GM19455 (cell line): ENCODE results near the gene POLR2E.

Experiments used
- ATAC-seq: cut with Tn5 transposase; IDR thresholded peaks from one replicate; pipeline ENCODE4 v1.9.1; 2021; ENCODE audit not compliant: unreplicated experiment

POLR2E gene

GRCh38 chr19:1111641-1112267 lies 16.6 kb upstream of the POLR2E start:
- no peak for ATAC-seq

DNA sequence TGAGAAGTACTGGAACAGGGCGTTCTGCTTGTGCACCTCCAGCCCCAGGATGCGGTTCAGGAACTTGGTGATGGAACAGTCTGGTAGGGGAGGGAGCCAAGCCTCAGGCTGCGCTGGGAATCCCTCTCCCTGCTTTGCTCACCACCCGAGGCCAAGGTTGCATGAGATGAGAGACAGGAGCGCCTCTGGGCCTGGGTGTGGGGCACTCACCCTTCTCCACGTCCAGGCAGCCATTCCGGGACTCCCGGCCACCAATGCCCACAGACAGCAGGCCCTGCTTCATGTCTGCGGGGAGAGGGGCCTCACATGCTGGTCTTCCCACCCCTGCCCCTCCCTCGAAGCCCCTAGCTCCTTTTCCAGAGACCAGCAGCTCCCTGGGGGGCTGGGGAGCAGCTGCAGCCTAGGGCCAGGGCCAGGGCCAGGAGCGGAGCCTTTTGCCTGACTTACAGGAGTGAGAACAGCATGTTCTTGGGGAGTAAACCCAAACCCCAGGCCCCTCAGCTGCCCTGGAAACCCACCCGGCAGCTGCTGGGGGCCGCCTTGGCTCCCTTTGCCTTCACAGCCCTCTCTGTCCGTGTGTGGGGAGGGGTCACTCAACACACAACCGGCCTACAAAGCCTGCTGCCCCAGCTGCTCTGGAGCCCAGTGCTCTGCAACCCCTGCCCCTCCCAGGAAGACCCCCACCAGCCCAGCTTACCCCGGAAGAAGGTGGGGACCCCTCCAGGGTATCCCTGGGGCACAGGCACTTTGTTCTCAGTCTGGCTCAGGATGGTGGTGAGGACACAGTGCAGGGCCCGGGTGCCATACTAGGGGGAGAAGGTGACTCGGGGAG lies 15.8 kb upstream of the POLR2E start:
- ATAC-seq: no peak

GRCh38 chr19:1109697-1110671 lies 14.8 kb upstream of the POLR2E start:
- no peak for ATAC-seq

GRCh38 chr19:1109032-1109551 lies 13.9 kb upstream of the POLR2E start:
- no peak for ATAC-seq

DNA sequence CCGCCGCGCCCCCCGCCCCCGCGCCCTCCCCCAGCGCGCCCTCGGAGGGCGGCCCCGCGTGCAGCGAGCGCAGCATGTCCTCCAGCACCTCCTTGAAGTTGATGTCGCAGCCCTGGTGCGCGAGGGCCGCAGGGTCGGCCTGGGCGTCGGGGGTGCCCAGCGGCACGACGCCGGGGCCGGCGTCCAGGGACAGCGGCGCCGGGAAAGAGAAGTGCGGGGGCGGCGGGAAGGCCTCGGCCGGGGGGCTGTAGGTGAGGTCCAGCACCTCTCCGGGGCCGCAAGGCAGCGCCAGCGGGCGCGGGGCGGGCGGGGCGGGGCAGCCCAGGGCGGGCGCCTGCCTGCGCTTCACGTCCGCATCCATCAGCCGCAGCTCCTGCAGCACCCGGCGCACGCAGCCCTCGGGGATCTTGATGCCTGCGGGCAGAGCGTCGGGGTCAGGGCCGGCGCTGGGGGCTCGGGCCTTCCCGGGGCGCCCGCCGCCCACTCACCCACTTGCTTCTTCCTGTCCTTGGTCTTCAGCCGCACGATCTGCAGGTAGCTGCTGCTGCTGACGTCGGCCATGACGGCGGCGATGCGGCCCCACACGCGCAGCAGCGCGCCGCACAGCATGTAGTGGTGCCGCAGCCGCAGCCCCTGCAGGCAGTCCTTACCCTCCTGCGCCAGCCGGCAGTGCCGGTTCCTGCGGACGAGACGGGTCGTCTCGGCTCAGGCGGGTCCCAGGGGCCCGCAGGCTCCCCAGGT lies 13.3 kb upstream of the POLR2E start:
- no peak for ATAC-seq

DNA sequence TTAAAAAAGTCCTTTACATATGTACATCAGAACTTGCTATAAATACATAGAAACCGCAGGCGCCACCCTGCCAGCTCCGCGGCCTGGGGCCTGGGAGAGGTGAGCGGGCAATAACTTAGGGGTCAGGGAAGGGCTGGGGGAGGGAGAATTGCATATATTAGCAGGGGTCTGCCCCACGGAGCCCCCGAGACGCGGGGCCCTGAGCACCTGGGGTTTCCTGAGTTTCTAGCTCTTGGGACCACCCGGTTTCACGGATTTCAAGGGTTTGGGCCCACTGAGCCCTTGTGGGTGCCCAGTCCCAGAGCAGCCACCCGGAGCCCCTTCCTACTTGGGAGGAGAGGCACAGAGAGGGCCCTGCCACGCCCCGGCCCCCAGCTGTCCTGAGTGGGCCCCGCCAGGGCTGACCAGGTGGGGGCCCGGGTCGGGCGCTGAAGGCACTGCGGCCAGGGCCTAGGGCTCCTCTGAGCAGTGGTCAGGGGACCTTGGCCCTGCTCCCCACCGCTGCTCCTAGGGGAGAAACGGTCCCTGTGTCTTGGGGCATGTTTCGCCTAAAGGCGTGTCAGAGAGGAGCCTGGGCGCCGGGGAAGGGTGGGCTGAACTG lies 12.6 kb upstream of the POLR2E start:
- ATAC-seq: no peak

GRCh38 chr19:1106841-1107660 lies 11.9 kb upstream of the POLR2E start:
- no peak for ATAC-seq

GRCh38 chr19:1105873-1106840 lies 11.0 kb upstream of the POLR2E start:
- no peak for ATAC-seq

- ATAC-seq: no peak
Observed at GRCh38 chr19:1105008-1105872, 10.1 kb upstream of the POLR2E start.

GRCh38 chr19:1104311-1105007 lies 9.3 kb upstream of the POLR2E start:
- peak; percentile 35 for ATAC-seq

DNA sequence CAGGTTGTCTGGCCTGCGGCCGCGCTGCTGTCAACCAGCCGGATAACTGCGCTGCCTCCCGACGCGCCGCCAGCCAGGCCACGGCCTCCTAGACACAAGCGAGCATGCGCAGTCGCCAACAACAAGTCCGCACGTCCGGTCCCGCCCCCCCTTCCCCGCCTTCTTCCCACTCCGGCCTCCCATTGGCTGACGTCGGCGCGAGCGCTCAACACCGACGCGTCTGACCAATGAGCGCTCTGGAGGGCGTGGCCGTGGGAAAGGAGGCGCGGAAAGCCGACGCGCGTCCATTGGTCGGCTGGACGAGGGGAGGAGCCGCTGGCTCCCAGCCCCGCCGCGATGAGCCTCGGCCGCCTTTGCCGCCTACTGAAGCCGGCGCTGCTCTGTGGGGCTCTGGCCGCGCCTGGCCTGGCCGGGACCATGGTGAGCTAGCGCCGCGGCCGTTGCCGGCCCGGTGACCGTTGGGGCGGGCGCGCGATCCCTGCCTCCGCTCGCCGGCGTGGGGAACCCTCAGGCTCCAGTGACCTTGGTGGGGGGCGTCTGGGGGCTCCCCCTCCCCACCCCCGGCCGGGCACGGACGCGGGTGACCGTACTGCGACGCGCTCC lies 8.6 kb upstream of the POLR2E start, which contains the start of gene GPX4:
Gene GPX4 (plus strand): TSS at position 287 of the 603 bp plus-strand sequence. CDS start 50 bp downstream, at position 337.
- ATAC-seq: peak; percentile 62

- no peak for ATAC-seq
Observed at GRCh38 chr19:1103132-1103707, 8.0 kb upstream of the POLR2E start.

- no peak for ATAC-seq
Observed at GRCh38 chr19:1102407-1103131, 7.4 kb upstream of the POLR2E start.

DNA sequence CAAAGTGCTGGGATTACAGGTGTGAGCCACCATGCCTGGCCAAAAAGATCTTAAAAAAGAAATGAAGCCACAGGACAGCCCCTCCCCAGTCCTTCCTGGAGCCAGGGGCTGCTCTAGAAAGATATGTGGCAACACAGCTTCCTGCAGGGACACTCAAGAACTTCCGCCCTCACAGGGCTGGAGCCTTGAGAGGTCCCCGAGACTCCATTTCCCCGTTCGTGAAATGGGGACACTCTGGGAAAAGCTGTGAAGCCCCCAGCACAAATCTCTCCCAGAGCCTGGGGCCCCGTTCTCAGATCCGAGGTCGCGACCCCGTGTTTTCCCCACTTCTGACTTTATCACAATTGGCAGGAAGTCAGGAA lies 6.1 kb upstream of the POLR2E start:
- ATAC-seq: no peak
